Uterus (tissue), 2 donors: Measurements from ENCODE around the gene ARSG.

ENCODE experiments used
- POLR2A ChIP-seq, 2 donors: fragments of 450-650 bp; IDR thresholded peaks; one replicate each; pipeline ENCODE4 v1.6.1; 2016; ENCODE audit warnings: antibody characterized with exemption in 2 of 2, mild to moderate bottlenecking in 1 of 2, moderate library complexity in 1 of 2
- TF ChIP-seq, protein P1 (sequence below), 4 experiments: fragments of 200-600 bp in 2 of 4; fragments of 450-650 bp in 2 of 4; sonication (generic) in 2 of 4; IDR thresholded peaks; one replicate each; pipeline ENCODE4 v1.5.1; 2016 to 2019; ENCODE audit warnings: antibody characterized with exemption in 4 of 4, mild to moderate bottlenecking in 2 of 4, moderate library complexity in 1 of 4

DNA sequence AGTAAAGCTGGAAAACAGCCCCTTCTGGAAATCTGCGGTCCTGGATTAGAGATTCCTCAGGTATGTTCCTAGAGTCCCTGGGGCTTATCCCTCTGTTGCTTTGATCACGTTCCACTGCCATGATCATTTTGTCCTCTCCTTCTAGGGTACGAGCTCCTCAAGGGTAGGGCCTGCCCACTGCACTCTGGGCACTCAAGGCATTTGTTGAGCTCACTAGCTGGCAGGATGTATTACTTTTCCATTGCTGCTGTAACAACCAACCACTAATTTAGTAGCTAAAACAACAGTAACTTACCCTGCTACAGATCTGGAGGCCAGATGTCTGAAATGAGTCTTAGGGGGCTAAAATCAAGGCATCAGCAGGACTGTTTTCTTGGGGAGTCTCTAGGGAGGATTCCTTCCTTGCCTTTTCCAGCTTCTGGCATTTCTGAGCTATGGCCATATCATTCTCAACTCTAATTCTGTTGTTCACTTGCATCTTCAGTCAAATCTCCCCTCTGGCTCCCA, 65.7 kb downstream of the ARSG start:
- no peak for TF ChIP-seq POLR2A (IDR thresholded peaks at IDR 0.05)
- TF ChIP-seq, protein P1, sequence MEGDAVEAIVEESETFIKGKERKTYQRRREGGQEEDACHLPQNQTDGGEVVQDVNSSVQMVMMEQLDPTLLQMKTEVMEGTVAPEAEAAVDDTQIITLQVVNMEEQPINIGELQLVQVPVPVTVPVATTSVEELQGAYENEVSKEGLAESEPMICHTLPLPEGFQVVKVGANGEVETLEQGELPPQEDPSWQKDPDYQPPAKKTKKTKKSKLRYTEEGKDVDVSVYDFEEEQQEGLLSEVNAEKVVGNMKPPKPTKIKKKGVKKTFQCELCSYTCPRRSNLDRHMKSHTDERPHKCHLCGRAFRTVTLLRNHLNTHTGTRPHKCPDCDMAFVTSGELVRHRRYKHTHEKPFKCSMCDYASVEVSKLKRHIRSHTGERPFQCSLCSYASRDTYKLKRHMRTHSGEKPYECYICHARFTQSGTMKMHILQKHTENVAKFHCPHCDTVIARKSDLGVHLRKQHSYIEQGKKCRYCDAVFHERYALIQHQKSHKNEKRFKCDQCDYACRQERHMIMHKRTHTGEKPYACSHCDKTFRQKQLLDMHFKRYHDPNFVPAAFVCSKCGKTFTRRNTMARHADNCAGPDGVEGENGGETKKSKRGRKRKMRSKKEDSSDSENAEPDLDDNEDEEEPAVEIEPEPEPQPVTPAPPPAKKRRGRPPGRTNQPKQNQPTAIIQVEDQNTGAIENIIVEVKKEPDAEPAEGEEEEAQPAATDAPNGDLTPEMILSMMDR (IDR thresholded peaks at IDR 0.05), result no peak
